CD4-positive, alpha-beta T cell treated with Interleukin-4 for 1 hour (primary cell): ENCODE data around the gene NDFIP1.

Experiments used
- DNase-seq, 2 donors: peaks; one replicate each; pipeline ENCODE4 v3.0.0-alpha.2; 2020 to 2022

The NDFIP1 gene

GRCh38 chr5:142192286-142193113 is 83.9 kb downstream of the NDFIP1 start:
- DNase-seq: no peak

- no peak for DNase-seq
These were observed 84.5 kb downstream of the NDFIP1 start for GRCh38 chr5:142193114-142193428.

DNA sequence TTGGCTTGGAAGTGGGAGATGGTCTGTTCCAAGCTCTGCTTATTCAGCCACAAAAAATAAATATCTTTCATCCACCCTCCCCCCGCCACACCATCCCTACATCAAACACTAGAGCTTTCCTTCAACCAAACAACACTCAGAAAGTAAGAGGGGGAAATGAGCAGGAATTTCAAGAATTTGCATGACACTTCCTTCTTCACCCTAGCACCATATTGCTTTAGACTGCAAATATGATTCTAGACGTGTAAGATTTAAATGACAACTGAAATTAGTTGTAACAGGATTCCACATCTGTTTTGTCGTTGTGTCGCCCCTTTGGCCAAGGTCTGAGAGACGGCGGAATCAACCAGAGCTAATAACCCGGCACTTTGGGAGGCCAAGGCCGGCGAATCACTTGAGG is 88.5 kb downstream of the NDFIP1 start:
- no peak for DNase-seq

GRCh38 chr5:142197781-142198180 is 89.2 kb downstream of the NDFIP1 start:
- DNase-seq: no peak

DNA sequence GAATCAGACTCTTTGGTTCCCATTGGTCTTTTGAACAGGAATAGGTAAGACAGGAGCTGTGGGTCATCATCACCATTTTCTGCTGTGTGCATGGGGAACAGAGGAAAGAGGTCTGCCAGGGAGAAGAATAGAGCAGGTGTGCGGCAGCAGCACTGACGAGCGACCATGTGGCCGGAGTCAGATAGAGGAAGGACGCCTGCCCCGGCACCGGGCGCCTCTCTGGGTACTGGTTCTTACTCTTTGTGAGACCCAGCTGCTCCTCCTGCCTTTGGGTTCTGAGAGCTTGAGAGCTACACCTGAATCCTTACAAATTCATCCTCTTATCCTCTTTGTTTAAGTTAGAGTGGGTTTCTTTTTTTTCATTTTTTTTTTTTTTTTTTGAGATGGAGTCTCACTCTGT is 90.8 kb downstream of the NDFIP1 start:
- no peak for DNase-seq

- DNase-seq: no peak
These were observed 91.8 kb downstream of the NDFIP1 start for GRCh38 chr5:142200387-142200786.

DNA sequence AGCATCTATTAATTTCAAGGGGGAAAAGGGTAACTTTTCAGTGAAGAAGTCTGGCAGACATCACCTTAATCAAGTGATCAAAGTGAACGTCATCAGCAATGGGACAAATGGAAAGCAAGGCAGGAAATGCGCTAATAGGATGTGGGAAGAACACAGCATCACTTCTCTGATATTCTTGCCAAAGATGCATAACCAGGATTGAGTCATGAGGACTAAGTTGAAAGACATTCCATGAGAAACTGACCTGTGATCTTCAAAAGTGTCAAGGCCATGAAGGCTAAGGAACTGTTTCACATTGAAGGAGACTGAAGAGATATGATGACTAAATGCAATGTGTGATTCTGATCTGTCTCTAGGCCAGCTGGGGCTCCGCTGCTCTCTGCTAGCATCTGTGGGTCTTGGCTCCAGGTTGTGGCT is 92.9 kb downstream of the NDFIP1 start:
- no peak for DNase-seq

- no peak for DNase-seq
These were observed 93.7 kb downstream of the NDFIP1 start for GRCh38 chr5:142202282-142202681.
